Right forelimb (tissue), 1 donor: ENCODE results near the gene MEGF9.

Experiments
- DNase-seq: peaks from one replicate; pipeline ENCODE4 v3.0.0-alpha.2; 2018

Gene MEGF9

DNA sequence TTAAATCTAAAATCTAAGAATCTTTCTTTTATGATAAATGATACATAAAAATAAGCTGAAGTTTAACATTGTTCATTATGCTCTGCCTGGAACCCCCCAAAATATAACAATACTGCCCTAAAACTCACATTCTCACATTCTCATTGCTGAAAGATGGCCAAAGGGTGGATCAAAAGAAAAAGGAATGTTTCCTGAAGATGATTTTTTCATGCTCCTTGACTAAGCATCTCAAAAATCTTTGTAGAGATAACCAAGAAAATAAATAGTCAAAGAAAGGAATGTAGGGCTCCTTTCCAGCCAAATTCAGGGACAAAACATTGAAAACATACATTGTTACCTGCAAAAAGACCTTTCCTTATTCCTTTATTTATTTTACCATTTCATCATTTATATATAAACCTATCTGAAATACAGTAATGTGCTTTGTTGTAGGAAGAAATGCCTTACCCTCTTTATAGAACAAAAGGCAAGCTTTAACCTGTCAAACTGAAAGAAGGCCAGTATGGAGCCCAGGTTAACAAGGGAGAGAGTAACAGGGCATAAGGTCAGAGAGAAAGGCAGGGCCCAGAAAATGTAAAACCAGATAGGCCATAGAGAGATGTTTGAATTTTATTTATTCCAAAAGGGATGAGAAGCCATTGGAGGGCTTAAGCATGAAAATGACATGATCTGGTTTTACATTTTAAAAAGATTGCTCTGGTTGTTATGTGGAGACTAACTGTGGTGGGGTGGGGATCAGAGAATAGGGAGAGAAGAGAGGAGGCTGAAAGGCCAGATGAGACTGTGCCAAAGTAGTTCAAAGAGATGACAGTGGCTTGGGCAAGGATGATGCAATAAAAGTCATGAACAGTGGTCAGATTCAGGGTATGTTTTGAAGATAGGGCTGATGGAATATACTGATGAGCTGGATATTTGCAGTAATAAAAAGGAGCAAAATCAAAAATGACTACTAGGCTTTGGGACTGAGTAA lies 97.0 kb downstream of the MEGF9 start:
- no peak for DNase-seq

- no peak for DNase-seq
Measured at GRCh38 chr9:120612218-120612617, 102.1 kb downstream of the MEGF9 start.

DNA sequence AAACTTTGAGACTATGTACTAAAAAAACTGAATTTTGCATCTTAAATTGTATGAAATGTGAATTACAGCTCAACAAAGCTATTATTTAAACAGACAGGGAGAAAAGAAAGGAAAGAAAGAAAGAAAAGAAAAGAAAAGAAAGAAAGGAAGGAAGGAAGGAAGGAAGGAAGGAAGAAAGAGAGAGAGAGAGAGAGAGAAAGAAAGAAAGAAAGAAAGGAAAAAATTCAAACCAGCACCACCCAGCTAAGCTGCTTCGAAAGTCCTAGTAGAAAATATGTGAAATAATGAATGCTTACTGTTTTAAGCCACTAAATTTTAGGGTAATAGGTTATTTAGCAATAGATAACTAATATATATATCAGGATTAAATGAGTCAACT lies 102.6 kb downstream of the MEGF9 start:
- DNase-seq = no peak

DNA sequence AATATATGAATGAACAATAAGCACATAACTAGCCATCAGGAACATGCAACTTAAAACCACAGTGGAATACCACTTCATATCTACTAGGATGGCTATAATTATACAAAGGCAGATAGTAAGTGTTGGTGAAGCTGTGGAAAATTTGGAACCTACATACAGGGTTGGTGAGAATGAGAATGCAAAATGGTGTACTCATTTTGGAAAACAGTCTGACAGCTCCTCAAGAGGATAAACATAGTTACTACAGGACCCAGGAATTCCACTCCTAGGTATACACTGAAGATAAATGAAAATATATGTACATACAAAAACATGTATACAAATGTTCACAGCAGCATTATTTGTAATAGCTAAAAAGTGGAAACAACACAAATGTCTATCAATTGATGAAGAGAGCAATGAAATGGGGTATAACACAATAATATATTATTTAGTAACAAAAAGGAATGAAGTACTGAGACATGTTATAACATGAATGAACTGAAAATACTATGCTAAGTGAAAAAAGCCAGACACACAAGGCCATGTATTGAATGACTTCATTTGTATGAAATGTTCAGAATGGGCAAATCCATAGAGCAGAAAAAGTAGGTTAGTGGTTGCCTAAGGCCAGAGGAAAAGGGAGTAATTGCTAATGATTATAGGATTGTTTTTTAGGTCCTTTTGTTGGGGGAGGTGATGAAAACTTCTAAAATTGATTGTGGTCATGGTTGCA lies 103.1 kb downstream of the MEGF9 start:
- no peak for DNase-seq

DNA sequence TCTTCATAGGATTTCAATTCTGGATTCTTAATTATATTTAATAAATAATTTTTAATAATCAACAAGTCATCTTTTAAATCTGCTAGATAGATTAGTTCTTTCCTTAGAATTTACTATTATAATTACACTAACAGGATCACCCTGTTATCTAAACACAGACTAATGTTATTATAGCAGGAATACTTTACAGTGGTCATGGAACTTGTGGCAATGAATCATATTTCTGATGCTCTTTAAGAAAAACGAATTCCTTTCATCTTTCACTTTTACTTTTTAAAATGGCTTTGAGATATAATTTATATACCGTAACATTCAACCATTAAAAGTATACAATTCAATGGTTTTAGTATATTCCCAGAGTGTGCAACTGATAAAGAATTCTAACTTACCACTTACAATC lies 104.6 kb downstream of the MEGF9 start:
- DNase-seq = no peak

DNA sequence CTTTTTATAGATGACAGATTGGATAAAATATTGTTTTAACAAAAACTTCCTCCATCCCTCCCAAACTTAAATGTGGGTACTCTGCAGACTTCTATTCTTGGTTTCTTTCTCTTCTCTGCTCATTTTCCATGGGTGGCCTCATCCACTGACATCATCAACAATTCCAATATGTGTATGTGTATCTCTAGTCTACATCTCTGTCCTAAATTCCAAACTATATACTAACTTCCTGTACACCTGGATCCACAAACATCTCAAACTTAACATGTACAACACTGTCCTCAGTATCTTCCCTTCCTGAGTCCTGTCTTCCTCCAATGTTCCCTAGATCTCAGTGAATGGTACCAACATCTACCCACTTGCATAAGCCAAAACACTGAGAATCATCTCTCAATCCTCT lies 105.8 kb downstream of the MEGF9 start:
- no peak for DNase-seq

DNA sequence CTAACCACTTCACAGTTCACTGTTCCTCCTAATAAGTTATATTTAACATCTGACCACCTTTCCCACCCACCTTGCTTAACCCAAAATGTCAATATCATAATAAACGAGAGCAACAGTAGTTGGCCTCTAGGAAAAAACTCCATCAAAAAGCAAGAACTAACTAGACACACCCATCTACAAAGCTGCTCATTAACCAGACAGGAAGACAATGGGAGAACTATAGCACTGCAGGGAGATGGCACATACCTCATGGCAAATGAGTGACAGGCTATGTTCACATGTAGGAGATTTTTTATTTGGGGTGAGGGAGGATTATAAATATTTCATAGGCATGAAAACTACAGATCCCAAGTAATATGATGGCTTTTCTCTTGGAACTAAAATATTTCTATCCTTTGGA lies 110.7 kb downstream of the MEGF9 start:
- DNase-seq = no peak

GRCh38 chr9:120603010-120603409 lies 111.3 kb downstream of the MEGF9 start:
- DNase-seq = no peak

DNA sequence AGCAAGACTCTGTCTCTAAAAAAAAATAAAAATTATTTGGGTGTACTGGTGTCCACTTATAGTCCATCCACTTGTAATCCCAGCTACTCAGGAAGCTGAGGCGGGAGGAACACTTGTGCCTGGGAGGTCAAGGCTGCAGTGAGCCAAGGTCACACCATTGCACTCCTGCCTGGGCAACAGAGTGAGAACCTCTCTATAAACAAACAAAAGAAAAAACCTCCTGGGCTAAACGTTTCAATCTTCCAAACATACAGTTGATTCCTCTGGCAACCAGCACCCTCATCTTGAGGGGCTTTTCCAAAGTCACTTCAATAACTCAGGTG lies 120.4 kb downstream of the MEGF9 start:
- DNase-seq = no peak

GRCh38 chr9:120593250-120593954 lies 120.9 kb downstream of the MEGF9 start:
- no peak for DNase-seq

DNA sequence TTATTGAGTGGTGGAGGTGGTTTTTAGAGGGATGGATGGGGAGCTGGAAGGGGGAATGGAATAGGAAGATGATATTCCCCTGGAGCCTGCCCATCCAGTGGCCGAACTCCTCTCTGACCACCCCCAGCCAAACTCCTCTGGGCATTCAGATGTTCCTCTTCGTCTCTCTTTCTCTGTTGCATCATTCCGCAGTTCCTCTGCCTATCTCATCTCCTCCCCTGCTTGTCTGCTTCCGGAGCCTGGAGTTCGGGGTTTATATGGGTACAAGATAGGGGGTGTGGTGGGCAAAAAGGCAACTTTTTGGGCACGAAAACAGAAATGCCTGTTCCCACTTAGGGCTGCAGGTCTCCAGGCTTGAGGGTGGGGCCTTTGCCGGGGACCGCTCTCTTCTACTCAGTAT lies 122.1 kb downstream of the MEGF9 start:
- no peak for DNase-seq

- DNase-seq = no peak
Measured at GRCh38 chr9:120587328-120587727, 126.9 kb downstream of the MEGF9 start.

DNA sequence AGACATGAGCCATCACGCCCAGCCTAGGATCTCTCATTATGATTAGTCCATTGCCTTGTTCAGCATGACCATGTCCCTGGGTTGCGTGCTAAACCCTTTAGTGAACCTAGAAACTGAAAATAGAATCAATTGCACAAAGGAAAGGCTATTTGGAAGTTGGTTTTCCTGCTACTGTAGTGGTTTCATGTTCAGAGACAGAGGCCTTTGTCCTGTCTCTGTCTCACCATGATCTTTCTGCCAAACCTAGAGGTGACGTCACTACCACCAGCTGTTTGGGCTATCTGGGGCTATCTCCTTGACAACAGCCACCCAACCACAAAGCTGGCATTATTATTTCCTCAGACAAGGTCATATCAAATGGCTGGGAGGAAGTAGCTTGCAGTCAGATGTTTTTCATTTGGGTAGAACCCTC lies 130.3 kb downstream of the MEGF9 start:
- DNase-seq = peak; percentile 67

DNA sequence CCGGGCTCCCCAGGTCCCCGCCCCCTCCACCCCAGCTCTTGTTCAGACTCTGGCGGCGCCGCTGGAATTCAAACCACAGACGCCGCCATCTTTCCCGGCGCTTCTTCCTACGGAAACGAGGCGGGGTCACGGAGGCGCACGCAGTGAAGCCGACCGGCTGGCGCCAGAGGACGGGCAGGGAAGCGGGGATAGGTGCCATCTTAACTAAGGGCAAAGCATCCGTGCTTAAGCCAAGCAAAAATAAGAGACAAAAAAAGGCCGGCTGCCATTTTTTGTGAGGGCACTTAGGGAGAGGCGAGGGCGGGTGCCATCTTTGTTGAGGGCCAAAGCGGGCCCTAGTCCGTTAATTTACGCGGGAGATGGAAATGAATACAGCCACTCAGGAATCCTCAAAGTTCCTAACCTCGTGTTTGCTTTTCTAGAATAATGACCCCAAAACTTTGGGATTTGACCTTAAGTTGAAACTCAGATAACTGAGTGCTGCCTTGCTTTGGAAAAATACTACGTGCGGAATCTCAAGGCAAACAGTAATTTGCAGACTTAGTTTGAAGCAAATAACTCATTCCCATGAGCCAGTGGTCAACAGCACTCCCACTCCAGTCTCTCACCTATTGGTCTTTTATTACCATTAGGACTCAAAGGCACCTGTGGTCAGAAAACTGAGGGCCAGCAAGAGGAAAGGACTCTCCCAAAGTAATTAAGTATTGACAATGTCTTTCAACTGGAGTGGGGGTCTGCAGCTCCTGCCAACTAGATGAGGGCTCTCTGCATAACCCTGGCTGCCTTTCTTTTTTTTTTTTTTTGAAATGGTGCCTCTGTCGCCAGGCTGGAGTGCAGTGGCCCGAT lies 134.0 kb downstream of the MEGF9 start, which contains the start of gene CDK5RAP2:
Gene CDK5RAP2 (minus strand): TSS at position 117 of the 846 bp plus-strand sequence. CDS start 189 bp downstream, outside the sequence.
- DNase-seq = peak; percentile 93

DNA sequence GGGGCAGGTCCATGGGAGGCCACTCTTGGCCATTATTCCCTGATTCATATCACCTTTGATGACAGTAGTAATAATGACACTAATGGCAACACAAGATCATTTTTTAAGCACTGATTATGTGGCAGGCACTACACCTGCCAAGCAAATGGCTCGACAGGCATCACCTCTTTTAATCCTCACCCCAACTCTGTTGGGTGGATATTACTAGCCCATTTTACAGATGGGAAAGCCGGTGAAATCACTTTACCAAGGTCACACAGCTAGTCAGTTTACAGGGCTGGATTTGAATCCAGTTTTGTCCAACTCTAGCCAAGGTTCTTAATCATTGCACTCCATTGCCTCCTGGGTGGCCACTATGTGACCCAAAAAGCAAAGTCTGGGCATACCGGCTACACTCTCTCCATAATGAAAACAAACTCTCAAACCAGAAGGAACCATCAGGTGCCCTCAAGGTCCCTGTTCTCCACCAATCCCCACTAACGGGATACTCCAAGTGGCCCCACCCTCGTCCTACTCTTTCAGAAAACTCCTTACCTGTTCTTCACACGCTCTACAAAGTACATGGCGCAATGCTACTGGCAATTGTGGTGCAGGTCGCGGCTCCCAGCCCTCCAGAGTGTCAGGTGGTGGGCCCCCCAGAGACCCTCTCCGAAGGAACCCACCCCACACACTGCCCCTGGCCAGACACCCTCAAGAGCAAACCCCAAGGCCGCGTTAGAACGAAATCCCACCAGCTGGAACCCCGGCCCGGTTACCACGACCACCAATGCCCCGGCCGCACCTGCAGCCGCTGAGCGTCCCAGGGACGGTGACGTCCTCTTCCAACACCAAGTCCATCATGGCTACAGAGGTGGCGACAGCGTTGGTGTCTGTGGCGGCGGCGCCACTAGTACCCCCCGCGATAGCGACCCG lies 134.9 kb downstream of the MEGF9 start:
- DNase-seq = no peak

- no peak for DNase-seq
Measured at GRCh38 chr9:120574473-120574872, 139.8 kb downstream of the MEGF9 start.

GRCh38 chr9:120572472-120572871 lies 141.8 kb downstream of the MEGF9 start:
- DNase-seq = no peak

DNA sequence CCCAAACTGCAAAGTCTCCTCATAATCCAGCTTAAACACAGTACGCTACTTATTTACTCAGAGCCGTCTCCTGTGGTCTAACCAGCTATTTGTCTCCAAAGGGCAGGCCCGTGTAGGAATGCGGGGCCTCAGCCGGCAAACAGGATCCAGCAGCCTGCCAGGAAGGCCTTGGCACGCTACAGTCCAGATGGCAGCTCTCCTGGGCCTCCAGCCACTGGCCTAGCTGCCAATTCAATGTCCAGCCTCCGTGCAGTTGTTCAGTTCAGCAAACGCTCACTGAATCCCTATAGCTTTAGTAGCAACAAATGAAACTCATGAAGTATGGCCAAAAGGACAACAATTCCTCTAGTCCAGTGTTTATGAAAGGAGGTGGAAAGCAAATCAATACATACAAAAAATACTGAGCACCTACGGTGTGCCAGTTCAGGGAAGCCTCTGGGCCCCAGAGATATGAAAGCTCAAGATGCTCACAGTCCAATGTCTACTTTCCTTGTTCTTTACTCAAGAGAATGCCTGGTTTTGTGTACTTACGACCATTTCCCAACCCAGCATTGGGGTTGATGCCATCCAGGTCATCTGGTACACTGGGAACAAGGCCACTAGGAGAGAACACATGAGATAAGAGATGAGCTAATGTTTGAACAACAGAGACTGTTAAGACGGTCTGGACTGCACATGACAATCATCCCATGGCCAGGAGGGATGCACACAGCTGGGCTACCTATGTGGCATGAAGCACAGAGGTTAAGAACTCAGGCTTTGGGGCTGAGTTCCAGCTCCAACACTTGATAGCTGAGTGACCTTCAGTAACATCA lies 142.6 kb downstream of the MEGF9 start:
- DNase-seq = peak; percentile 81

DNA sequence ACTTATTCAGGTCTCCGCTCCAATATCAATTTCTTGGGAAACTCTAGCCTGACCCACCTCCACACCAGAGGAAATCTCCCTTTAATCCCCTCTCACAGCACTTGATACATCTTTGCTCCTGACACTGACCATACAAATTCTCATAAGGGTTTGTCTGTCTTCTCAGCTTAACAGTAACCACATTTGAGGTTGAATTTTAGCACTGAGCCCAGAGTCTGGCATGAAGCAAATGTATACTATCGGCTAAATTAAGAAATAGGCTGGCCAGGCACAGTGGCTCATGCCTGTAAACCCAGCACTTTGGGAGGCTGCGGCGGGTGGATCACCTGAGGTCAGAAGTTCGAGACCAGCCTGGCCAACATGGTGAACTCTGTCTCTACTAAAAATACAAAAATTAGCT lies 144.0 kb downstream of the MEGF9 start:
- no peak for DNase-seq

DNA sequence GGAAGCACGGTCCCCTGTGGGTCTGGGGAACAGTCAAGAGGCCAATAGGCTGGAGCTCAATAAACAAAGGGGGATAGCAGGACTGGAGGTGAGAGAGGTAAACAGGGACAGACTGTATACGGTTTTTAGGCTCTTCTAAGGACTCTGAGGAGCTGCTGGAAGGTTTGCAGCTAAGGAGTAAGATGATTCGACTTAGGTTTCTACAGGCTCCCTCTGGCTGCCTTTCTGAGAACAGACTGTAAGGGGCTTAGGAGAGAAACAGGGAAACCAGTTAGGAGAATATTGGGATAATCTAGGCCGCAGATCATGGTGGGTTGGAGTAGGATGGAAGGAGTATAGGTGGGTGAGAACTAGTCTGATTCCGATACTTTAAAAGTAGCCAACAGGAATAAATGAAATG lies 144.7 kb downstream of the MEGF9 start:
- DNase-seq = no peak

DNA sequence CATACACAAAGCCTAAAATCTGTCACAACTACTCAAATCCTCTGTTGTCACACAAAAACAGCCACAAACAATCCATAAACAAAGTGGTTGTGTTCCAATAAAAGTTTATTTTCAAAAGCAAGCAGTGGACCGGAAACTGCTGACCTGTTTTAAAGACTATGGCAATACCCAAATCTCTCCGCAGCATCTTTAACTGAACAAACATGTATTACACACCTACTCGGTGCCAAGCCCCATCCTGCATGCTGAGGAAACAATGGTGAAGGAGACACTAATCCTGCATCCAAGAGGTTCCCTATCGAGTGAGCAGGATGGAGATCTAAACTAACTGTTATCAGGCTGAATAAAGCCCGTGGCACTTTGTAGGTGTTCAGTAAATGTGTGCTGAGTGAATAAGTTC lies 145.5 kb downstream of the MEGF9 start:
- DNase-seq = no peak
